NOMO-1 (cell line): ENCODE results near the gene AP3B1.

Experiments
- DNase-seq, 2 experiments: peaks; one replicate each; lab custom pipeline; 2025; ENCODE audit not compliant: unreplicated experiment in 2 of 2; lab: John Stamatoyannopoulos, UW

Gene AP3B1

DNA sequence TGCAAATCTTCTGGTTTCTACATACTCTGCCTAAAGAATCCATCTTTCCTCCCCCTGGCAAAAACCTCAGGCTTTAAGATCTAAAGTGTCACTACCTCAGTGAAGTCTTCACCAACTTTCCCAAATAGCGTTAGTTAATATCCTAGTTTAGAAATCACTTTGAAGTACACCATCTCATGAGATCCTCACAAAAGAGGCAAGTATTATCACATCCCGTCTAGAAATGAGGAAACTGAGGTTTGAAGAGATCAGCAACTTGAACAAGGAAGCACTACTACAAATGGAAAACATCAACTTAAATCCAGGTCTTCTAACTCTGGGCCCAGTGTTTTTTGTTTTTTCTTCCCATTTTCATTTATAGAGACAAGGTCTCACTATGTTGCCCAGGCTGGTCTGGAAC is 4.6 kb downstream of the AP3B1 start:
- no peak for DNase-seq

GRCh38 chr5:78288246-78288645 is 6.3 kb downstream of the AP3B1 start:
- no peak for DNase-seq

DNA sequence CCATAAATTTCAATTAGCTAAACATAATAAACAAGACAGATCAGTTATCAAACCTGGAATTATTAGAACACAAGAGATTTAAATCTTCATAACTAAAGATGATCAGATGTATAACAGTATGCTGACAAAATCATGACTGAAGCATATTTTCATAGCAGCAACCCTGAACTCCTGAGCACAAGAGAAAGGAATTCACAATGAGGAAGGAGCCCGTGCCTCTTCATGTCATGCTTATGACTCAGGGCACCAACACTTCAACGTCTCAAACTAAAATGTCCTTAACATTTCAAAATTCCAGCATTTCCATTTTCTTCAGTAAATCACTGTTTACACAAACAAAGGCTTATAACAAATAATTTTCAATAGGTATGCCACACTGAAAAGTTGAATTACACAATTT is 6.7 kb downstream of the AP3B1 start:
- peak in 1 of 2 experiments; percentile 34 for DNase-seq

- DNase-seq = no peak
These were observed 7.3 kb downstream of the AP3B1 start for GRCh38 chr5:78287169-78287568.

DNA sequence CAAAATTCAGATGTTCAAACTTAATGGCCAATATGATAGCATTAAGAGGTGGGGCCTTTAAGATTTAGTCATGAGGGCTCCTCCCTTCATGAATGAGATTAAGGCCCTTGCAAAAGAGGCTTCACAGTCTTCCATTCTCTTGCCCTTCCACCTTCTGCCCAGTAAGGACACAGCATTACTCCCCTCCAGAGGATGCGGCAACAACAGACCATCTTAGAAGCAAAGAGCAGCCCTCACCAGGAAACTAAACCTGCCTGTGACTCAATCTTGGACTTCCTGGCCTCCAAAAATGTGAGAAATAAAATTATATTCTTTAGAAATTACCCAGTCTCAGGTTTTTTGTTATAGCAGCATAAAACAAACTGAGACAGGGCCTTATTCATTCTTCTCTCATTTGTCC is 8.2 kb downstream of the AP3B1 start:
- DNase-seq = peak in 1 of 2 experiments; percentile 23

DNA sequence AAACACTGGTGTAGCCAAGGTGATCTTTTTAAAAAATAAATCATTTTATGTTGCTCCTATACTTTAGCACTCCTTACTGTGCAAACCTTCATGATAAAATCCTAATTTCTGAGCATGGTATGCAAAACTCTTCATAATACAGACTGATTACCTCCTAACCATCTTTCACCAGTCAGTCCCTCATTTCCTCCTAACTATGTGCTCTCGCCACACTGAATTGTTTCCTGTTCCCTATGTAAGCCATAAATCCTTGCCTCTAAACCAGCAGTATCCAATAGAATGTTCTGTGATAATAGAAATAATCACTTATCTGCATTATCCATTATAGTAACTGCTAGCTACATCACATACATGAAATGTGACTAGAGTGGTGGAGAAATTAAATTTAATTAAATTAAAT is 10.7 kb downstream of the AP3B1 start:
- DNase-seq = no peak

DNA sequence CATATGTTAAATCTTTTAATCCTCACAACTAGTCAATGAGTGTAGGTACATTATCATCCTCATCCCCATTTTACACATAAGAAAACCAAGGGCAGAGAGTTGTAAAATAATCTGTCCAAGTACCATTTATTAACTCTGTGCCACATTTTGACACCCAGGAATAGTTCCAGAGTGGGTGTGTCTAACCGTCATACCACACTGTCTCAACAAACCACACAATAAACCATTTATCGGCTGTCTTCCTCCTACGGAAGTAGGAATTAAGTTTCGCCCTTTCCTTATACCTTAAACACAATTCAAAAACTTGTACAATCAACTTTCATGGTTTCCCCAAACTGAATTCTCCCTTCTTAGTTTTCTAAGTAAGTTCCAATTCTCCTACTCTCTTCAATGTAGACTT is 11.4 kb downstream of the AP3B1 start:
- no peak for DNase-seq

GRCh38 chr5:78280261-78280660 is 14.2 kb downstream of the AP3B1 start:
- no peak for DNase-seq

DNA sequence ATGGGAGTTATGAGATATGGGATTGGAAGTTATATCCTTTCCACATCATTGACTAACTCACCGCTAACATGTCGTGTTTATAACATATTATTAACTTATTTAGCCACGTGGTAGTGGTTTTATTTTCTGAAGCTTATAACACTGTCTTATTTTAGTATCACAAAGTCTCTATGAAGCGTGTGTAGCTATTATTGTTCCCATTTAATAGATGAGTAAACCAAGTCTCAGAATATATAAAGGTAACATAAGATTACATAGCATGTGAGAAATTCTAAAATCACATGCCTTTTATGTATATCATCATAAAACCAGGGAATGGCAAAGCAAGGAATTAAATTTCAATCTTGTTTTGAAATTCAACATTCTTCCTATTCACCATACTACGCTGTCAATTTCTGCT is 15.3 kb downstream of the AP3B1 start:
- no peak for DNase-seq

DNA sequence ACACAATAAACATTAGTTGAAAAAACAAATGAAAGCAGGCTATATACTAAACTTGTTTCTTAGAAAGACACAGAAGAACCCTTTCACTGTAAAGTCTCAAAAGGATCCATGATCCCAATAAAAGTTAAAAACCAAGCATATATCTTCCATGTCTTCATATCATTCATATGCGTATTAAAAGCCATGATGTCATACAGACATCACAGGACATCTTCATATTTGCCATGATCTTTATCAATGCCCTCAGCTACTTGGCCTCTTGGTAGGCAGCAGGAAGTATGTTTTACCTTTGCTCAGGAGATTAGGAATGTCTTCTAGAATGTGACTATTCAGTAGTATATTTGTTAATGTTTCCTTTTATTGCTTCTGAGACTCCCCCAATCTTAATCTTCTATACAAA is 16.8 kb downstream of the AP3B1 start:
- no peak for DNase-seq

DNA sequence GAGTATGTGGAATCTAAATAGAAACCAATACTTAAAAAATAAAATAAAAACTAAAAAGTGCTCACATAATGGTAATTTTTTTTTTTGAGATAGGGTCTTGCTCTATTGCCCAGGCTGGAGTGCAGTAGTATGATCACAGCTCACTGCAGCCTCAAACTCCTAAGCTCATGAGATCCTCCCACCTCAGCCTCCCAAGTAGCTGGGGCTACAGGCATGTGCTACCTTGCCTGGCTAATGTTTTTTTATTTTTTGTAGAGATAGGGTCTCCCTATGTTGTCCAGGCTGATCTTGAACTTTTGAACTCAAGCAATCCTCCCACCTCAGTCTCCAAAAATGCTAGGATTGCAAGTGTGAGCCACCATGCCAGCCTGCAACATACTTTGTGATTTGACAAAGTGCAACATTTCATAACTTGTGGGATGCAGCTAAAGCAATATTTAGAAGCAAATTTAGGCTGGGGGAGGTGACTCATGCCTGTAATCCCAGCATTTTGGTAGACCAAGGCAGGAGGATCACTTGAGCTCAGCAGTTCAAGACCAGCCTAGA is 18.4 kb downstream of the AP3B1 start:
- DNase-seq = no peak

- no peak for DNase-seq
These were observed 19.8 kb downstream of the AP3B1 start for GRCh38 chr5:78274540-78275197.

DNA sequence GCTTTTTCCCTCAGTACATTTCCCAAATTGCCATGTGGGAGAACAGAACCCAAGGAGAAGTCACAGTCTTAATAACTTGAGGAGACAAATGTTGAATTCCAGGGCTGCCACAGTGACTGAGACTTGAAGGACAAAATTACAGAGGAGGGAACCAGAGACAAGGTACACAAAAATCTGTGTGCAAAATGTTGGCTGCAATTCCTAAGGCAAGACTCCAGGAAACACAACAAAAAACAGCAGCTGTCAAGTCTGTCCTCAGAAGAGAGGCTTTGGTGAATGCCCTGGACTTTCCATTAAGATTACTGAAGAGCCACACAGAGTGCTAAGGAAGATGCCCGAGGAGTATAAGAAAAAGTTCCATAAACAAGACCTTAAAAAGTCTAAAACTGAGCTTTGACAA is 21.1 kb downstream of the AP3B1 start:
- DNase-seq = no peak

GRCh38 chr5:78271766-78272165 is 22.7 kb downstream of the AP3B1 start:
- no peak for DNase-seq

DNA sequence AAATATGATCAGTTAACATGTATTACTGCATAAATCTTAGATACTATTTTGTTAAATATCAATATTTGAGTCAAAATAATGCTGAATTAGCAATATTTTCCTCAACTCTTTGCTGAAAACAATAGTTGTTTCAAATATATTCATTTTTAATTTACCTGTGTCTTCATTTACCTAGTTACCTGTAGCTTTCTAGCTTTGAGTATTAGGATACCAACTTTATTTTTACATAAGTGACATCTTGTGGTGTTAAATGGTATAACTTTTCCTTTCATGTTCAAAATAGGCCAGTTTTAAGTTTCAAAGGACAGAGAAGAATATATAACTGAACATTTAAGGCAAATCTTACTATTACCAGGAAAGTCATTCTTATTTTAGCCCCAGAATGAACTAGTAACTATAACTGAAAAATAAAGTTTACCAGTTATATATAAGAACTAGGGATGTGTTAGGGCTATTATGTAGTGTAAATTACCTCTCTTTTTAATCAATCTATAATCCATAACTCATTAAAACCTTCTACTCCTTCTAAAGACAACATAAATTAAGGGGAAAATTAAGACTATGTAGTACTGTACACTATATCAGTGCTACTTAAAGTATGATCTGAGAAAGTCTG is 25.3 kb downstream of the AP3B1 start:
- peak in 1 of 2 experiments; percentile 19 for DNase-seq

DNA sequence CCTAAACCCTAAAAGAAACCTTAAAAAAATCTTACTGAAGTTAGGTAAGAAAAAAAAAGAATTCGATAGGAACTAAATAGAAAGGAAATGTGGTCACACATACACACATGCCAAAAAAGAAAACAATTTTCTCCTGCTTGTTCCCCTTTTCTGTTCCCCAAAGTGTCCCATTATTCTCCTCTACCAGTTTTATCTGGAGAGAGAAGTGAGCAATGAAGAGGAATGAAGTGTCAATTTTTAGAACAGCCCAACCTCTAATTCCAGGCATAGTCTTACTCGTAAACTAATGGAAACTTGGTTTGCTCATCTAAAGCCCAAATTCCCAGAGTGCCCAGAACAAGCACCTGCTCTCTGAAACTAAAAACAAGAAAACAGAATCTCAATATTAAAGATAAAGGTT is 26.1 kb downstream of the AP3B1 start:
- peak; percentile 4 to 46 for DNase-seq

- no peak for DNase-seq
These were observed 29.3 kb downstream of the AP3B1 start for GRCh38 chr5:78265163-78265562.

DNA sequence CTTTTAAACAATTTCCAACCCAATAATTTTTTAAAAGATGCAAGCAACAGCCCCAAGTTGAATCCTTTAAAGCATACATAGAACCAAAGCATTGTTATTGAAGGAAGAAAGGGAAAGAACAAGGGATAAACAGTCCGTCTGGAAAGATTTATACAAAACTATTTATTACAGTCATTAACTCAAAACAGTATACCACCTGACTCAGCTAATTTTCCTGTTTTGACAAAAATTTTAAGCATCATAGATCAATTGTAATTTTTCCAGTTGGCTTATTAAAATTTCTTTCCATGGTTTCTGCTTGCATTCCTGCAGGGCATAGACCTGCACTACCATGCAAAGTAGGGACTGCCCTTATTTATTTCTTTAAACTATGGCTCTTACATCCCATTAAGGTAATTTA is 29.9 kb downstream of the AP3B1 start:
- DNase-seq = no peak

DNA sequence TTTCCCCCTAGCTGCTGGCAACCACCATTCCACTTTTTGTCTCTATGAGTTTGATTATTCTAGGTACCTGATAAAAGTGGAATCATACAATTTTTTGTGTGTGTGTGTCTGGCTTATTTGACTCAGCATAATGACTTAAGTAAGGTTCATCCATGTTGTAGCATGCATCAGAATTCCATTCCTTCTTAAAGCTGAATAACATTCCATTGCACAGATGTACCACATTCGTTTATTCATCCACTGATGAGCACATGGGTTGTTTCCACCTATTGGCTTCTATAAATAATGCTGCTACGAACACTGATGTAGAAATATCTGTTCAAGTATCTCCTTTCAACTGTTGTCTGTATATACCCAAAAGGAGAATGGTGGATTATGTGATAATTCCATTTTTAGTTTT is 33.7 kb downstream of the AP3B1 start:
- no peak for DNase-seq

GRCh38 chr5:78253201-78253600 is 41.3 kb downstream of the AP3B1 start:
- no peak for DNase-seq

DNA sequence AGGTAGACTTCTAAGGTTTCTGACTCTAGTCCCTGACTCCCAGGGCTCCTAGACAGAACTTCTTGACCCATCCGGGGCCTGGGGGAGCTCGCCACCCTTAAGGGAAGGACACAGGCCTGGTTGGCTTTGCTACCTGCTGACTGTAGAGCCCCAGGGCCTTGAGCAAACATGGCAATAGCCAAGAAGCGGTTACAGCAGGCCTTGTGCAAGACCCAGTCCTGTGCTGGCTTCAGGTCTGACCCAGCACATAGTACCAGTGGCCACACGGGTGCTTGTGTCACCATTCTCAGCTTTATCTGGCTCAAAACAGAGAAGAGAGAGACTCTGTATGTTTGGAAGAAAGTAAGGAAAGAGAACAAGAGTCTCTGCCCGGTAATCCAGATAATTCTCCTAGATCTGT is 41.8 kb downstream of the AP3B1 start:
- no peak for DNase-seq

- no peak for DNase-seq
These were observed 42.7 kb downstream of the AP3B1 start for GRCh38 chr5:78251663-78252284.
